Activated B cell treated with CpG ODN at 0.5 μM for 24 hours (primary cell): ENCODE measurements around the gene RPL12. TPM values are rescaled to one million over a fixed set of nuclear protein-coding genes. Genes with fewer than 3 reads are reported as not detected.

Experiments
- ATAC-seq: fragments of 200-7000 bp; cut with Tn5 transposase; one replicate; pipeline ENCODE4 v1.10.0; 2021; ENCODE audit warnings: low read depth, mild to moderate bottlenecking, moderate library complexity
- CTCF ChIA-PET: fragments of 350-600 bp; sonication (Branson Sonifier 250); formaldehyde crosslinking; loops from one replicate; lab custom pipeline; 2021; ENCODE audit warnings: antibody characterized with exemption; lab: Charles Lee
- POLR2A ChIA-PET: fragments of 350-600 bp; sonication (Branson Sonifier 250); formaldehyde crosslinking; loops from one replicate; lab custom pipeline; 2021; ENCODE audit warnings: antibody characterized with exemption; lab: Charles Lee
- DNase-seq: peaks from one replicate; pipeline ENCODE4 v3.0.0; 2022
- H3K27ac Mint-ChIP-seq: one replicate; pipeline ENCODE4 v1.8.0; 2020; ENCODE audit warnings: mixed read lengths
- H3K27me3 Mint-ChIP-seq: one replicate; pipeline ENCODE4 v1.8.0; 2021; ENCODE audit warnings: mixed read lengths
- H3K36me3 Mint-ChIP-seq: one replicate; pipeline ENCODE4 v1.8.0; 2021; ENCODE audit warnings: low read depth, mixed read lengths
- H3K4me1 Mint-ChIP-seq: one replicate; pipeline ENCODE4 v1.8.0; 2021; ENCODE audit warnings: mixed read lengths
- H3K4me3 Mint-ChIP-seq: one replicate; pipeline ENCODE4 v1.8.0; 2020; ENCODE audit warnings: mild to moderate bottlenecking, mixed read lengths
- H3K9me3 Mint-ChIP-seq: one replicate; pipeline ENCODE4 v1.8.0; 2020; ENCODE audit warnings: mixed read lengths
- intact Hi-C: fragments of 100-400 bp; cut with micrococcal nuclease; formaldehyde crosslinking; loops from one replicate; pipeline ENCODE4 v1.15.1; 2024
- total RNA-seq: library from RNA; stranded (reverse); gene quantifications from 2 replicates; pipeline ENCODE4 v1.2.3, GENCODE V29; 2022
- TF ChIP-seq, protein P1 (sequence below): fragments of 200-600 bp; IDR thresholded peaks from one replicate; pipeline ENCODE4 v1.8.0; 2022; ENCODE audit warnings: antibody characterized with exemption, mild to moderate bottlenecking

RPL12 gene
- total RNA-seq, 1 donor from 2014 or later: 2,307 TPM

DNA sequence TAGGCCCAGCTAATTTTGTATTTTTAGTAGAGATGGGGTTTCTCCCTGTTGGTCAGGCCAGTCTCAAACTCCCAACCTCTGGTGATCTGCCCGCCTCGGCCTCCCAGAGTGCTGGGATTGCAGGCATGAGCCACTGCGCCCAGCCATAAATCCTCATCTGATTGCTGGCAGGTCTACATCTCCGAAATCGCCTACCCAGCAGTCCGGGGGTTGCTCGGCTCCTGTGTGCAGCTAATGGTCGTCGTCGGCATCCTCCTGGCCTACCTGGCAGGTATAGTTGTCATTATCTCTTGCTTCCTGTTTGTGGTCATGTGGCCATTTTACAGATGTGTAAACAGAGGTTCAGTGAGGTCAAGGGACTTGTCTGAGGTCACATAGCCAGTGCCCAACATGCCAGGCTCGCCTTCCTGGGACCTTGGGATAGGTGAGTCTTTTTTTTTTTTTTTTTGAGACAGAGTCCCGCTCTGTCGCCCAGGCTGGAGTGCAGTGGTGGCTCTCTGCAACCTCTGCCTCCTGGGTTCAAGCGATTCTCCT is 51.4 kb downstream of the RPL12 start:
- DNase-seq (no peak), ATAC-seq (no peak)
- ChIA-PET POLR2A (interaction anchor here (0.7 to 1.6 kb wide), 4 partner anchors 51 to 1821 kb away, joined by 3 to 5 read pairs (median 4); partner anchors contain the start of genes LRSAM1 and RPL12), CTCF (no interaction called here)
- TF ChIP-seq, protein P1, sequence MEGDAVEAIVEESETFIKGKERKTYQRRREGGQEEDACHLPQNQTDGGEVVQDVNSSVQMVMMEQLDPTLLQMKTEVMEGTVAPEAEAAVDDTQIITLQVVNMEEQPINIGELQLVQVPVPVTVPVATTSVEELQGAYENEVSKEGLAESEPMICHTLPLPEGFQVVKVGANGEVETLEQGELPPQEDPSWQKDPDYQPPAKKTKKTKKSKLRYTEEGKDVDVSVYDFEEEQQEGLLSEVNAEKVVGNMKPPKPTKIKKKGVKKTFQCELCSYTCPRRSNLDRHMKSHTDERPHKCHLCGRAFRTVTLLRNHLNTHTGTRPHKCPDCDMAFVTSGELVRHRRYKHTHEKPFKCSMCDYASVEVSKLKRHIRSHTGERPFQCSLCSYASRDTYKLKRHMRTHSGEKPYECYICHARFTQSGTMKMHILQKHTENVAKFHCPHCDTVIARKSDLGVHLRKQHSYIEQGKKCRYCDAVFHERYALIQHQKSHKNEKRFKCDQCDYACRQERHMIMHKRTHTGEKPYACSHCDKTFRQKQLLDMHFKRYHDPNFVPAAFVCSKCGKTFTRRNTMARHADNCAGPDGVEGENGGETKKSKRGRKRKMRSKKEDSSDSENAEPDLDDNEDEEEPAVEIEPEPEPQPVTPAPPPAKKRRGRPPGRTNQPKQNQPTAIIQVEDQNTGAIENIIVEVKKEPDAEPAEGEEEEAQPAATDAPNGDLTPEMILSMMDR: no peak
- no peaks in the 10 kb centered on the region for H3K27me3 Mint-ChIP-seq
- H3K4me1 Mint-ChIP-seq: peaks cover 10% of the 10 kb centered on the region
- no peak overlapping the region for H3K27ac Mint-ChIP-seq
- H3K36me3 Mint-ChIP-seq: no peaks in the 10 kb centered on the region
- intact Hi-C loops: loop anchor here (5.0 kb wide), 1 partner anchor 212 kb away; the partner anchor contains the start of gene STXBP1
- H3K4me3 Mint-ChIP-seq: no peak overlapping the region
- no peaks in the 10 kb centered on the region for H3K9me3 Mint-ChIP-seq

DNA sequence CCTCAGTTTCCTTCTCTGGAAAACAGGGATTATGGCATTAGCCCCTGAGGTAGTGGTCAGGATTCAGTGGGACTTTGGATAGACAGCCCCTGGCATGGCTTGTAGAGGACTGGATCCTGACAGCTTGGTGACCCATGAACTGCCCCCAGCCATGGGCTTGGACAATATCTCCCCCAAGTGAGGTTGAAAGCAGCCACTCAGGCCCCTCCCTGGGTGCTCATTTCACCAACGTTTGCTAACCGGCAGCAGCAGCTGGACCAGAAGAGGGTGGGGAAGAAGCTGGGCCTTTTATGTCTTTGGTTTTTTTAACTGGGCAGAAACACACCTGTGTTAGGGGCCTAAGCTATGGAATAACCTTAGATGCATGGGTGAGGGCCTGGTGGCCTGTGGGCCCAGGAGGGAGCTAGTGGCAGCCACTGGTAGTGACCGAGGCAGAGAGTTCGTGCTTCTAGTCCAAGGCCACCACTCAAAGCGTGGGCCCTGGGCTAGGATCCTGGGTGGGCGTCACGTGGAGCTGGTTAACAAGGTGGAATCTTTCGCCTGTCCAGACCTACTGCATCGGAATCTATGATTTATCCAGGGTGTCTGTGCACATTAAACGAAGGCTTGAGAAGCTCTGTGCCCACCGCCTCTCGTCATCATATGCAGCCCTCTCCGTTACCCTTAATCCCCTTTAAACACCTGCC is 52.3 kb downstream of the RPL12 start:
- ATAC-seq: no peak
- H3K9me3 Mint-ChIP-seq: no peaks in the 10 kb centered on the region
- POLR2A ChIA-PET: interaction anchor here (1.6 kb wide), 1 partner anchor 52 kb away, joined by 5 read pairs; the partner anchor contains the start of genes LRSAM1 and RPL12
- TF ChIP-seq, protein P1: no peak
- DNase-seq: no peak
- peak overlapping the region; percentile 12 for H3K27ac Mint-ChIP-seq
- no peaks in the 10 kb centered on the region for H3K27me3 Mint-ChIP-seq
- no peaks in the 10 kb centered on the region for H3K36me3 Mint-ChIP-seq
- CTCF ChIA-PET: no interaction called here
- peaks cover 10% of the 10 kb centered on the region for H3K4me1 Mint-ChIP-seq
- intact Hi-C loops: loop anchor here (1.0 to 5.0 kb wide), 2 partner anchors 185 to 213 kb away; partner anchors contain the start of gene STXBP1
- H3K4me3 Mint-ChIP-seq: peak overlapping the region; percentile 83

DNA sequence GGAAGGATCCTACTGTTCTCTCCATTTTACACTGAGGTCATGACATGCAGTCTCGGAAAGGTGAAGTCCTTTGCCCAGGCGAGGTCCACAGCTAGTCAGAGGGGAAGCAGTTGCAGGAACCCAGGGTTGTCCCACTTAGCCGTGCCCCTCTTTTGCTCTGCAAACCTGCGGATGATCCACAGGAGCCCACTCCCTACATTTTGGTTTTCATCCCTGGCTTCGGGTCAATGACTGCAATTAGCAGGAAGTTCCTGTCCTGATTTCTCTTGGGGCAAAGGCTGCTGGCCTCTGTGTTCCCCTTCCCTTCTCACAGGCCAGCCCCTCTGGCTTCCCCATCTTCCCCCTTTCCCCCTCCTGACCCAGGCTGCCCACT is 52.9 kb downstream of the RPL12 start:
- Mint-ChIP-seq H3K27ac (peak overlapping the region; percentile 12), H3K27me3 (no peaks in the 10 kb centered on the region), H3K4me1 (peaks cover 10% of the 10 kb centered on the region), H3K9me3 (no peaks in the 10 kb centered on the region), H3K36me3 (no peaks in the 10 kb centered on the region), H3K4me3 (peak overlapping the region; percentile 83)
- ATAC-seq (no peak), DNase-seq (no peak)
- intact Hi-C loops: loop anchor here (1.0 to 5.0 kb wide), 2 partner anchors 184 to 214 kb away; partner anchors contain the start of gene STXBP1
- TF ChIP-seq, protein P1: no peak
- ChIA-PET CTCF (interaction anchor here (1.6 to 2.5 kb wide), 2 partner anchors 114 to 184 kb away, joined by 3 to 23 read pairs; no protein-coding TSS in a partner anchor), POLR2A (interaction anchor here (2.3 kb wide), 1 partner anchor 173 kb away, joined by 28 read pairs; no protein-coding TSS in a partner anchor)

Other genes starting within 250 kb of the RPL12 start
- gene GARNL3, start 186.6 kb downstream of the RPL12 start, total RNA-seq: 4.0 and 10.4 TPM in 2 replicates
- gene SLC2A8, start 54.2 kb downstream of the RPL12 start, total RNA-seq: 13.4 and 17.1 TPM in 2 replicates
- 13.5 and 14.0 TPM in 2 replicates for gene ZNF79, start 27.0 kb downstream of the RPL12 start, total RNA-seq
- gene LRSAM1, start 104 bp upstream of the RPL12 start, total RNA-seq: 19.4 and 23.9 TPM in 2 replicates
- 0.20 and 0.73 TPM in 2 replicates for gene STXBP1, start 160.9 kb upstream of the RPL12 start, total RNA-seq